ENCODE results near the gene ROBO1.

The ROBO1 gene

GRCh38 chr3:78823859-78824258, 943.9 kb downstream of the ROBO1 start:
- DNase-seq: no peak

DNA sequence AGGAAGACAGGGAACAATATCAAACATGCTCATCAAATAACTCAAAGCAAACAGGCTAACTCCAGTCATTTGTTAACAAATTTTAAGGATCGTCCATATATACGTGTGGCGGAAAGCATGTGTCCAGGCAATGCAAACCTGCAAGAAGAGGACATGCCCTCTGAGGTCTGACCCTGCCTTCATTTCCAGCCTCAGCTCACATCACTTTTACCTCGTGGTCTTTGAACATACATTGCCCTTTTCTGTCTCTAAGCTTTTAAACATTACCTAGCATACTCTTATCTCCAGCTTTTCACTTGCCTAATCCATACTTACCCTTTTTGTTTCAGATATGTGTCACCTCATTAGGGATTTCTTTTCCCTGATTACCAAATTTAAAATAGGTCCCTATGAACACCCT, 944.4 kb downstream of the ROBO1 start:
- DNase-seq: no peak

DNA sequence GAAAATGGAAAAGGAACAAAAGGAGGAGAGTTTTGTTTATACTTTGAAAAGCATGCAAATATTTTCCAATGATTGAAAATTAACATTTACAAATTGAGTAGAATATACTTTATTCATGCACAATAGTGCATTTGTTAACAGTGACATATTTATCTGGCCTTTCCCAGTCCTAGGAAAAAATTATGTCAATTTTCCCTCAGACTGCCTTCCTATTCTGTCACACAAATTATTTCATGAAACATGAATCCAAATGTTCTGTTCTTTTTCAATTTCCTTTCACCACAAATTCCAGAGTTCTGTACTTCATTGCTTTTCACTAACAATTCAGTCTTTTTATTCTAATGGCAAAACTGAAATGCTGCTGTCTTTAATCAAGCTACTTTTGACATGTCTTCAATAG, 945.1 kb downstream of the ROBO1 start:
- no peak for DNase-seq

DNA sequence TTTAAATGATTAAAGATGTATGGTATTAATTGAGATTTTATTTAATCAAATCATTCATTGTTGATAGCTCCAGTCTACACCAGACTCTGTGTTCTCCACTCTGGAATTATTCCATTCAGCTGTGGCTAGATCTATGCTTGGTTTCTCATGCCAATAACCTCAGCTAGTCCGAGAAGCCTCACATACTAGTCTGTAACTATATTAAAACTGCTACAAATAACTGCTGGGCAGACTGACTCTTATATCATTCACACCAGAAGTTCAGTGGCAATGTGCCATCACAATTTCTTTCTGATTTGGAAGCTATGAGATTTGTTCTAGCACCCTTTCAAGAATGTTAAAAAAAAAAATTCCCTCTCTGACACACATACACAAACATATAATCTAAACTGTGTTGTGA, 947.3 kb downstream of the ROBO1 start:
- DNase-seq: no peak

DNA sequence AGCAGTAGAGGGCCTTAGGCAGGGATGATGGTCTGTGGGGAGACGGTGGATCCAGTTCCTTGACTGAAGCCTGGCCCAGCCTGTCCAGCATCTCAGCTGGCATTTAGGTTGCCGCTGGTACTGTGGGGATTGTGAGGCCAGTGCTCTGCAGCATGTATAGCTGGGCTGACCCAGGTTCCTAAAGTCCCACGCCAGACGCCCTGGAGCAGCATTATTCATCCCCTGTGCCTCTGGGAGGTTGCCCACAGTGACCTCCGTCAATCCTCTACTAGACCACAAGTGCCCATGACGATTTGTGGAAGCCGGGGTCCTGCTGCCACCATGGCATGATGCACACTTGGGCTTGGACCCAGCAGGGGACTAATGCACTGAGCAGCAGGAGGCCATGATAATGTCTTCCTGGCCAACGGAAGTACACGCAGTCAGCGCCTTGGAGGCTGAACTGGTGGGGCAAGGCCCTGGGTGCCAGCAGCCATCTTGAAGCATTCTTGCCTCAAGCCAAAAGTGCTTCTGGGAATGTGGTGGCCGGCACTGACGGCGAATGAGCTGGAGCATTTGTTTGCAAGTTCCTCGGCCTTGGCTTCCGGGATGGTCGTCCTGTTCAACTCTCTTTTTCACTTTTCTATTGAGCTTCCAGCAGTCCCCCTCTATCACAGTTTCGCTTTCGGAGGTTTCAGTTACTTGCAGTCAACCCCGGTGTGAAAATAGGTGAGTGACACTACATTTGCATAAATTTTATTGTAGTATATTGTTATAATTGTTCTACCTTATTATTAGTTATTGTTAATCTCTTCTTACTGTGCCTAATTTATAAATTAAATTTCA, 949.4 kb downstream of the ROBO1 start:
- DNase-seq: no peak

DNA sequence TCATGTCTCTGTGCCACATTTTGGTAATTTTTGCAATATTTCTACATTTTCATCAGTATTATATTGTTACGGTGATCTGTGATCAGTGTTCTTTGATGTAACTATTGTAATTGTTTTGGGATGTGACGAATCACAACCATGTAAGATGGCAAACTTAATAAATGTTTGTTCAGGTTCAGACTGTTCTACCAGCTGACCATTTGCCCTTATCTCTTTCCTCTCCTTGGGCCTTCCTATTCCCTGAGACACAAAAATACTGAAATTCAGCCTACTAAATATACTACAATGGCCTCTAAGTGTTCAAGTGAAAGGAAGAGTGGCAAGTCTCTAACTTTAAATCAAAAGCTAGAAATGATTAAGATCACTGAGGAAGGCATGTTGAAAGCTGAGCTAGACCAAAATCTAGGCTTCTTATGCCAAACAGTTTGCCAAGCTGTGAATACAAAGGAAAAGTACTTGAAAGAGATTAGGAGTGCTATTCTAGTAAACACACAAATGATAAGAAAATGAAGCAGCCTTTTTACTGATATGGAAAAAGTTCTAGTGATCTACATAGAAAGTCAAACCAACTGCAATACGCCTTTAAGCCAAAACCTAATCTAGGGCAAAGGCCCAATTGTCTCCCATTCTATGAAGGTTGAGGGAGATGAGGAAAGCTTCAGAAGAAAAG, 952.8 kb downstream of the ROBO1 start:
- no peak for DNase-seq

DNA sequence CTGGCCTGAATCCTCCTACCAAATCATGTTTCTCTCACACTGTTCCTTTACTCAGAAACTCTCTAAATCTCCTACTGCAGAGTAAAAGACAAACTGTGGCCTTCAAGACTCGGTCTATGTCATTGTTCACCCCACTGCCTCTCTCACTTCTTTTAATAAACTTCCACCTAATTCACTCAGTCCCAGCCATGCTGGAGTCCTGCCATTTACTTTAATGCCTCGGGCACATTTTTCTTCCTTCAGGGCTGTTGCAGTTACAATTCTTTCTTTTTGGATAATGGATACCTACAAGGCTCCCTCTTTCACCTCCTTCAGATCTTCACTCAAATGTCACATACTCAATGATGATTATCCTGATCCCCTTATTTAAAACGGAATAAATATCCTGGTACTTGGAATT, 955.6 kb downstream of the ROBO1 start:
- DNase-seq: no peak

DNA sequence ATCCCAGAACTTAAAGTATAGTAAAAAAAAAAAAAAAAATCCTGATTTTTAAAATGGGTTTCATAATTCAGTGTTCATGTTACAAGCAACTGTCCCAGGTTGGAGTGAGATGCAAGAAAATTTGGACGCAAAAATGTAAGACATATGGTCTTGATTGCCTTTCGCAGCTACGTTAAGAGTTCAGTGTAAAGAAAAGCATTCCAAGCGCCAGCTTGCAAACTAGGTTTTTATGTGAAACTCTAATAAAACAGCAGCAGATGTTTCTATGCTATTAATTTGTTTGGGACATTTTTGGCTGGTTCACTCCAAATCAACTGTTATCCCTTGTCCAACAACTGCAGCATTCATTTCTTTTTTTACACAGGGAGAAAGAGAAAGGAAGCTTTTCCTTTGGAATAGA, 957.8 kb downstream of the ROBO1 start:
- no peak for DNase-seq

GRCh38 chr3:78804251-78805037, 963.4 kb downstream of the ROBO1 start:
- no peak for DNase-seq

DNA sequence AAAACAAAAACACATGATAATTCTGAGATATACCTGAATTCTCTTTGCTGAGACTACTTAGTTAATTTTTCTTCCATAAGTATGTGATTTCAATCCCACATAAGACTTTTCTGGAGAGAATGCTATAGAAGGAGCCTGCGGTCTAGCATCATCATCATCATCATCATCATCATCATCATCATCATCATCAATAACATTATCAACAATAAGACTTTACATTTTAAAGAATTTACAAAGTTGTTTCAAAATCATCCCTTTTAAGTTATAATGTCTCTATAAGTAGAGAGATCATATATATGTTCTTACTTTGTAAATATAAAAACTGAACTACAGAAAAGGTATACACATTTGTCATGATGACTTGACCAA, 965.3 kb downstream of the ROBO1 start:
- no peak for DNase-seq

DNA sequence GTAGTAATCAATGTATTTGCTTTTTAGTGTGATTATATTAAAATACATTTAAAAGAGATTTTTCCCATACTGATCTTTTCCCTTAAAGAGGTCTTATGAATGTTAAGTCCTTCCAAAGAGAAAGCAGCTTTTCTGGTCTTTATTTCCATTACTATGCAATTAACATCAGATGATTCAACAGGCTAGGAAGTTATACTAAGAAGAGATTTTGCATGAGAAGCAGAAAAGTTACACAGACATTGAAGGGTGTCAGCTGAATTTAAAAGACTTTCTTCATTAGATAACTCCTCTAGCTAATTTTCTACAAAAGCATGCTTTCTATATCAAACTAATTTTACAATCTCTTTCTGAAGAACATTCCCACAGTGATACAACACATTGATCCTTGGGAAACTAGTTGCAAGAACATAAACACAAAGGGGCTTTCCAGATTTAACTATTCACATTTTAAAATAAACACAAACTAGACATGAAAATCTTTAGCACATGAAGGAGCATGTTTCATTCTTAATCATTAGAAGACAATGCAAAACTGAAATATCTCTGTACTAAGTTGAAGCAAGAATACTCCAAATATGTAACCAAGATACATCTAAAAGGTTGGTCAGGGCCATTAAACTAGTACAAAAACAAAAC, 965.8 kb downstream of the ROBO1 start:
- no peak for DNase-seq

DNA sequence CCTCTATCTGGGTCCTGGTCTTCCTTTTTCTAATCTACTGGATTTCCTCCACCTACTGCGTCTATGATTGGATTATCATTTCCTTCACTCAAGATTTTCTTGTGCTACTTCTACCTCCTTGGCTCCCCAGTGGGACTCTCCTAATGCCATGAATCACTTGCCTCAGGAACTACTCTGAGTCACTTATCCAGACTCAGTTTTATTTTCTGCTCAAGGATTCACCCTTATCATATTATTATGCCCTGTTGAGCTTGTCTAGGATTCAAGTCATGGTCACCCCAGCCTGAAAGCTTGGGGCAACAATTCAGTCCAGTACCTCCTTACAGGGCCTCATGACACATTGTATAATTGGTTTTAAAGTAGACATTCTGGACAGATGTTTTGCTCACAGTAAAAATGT, 968.1 kb downstream of the ROBO1 start:
- no peak for DNase-seq

GRCh38 chr3:78798266-78798832, 969.4 kb downstream of the ROBO1 start:
- DNase-seq: no peak

DNA sequence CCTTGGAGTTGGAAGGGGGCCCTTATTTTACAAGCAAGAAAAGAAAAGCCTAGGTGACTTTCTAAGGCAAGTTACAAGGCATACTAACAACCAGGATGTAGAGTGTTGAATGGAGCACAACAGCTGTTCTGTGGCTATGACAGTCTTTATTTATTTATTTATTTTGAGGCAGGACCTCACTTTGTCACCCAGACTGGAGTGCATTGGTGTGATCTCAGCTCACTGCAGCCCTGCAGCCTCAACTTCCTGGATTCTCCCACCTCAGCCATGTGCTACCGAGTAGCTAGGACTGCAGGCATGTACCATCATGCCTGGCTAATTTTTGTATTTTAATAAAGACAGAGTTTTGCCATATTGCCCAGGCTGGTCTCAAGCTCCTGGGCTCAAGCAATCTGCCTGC, 973.4 kb downstream of the ROBO1 start:
- no peak for DNase-seq

DNA sequence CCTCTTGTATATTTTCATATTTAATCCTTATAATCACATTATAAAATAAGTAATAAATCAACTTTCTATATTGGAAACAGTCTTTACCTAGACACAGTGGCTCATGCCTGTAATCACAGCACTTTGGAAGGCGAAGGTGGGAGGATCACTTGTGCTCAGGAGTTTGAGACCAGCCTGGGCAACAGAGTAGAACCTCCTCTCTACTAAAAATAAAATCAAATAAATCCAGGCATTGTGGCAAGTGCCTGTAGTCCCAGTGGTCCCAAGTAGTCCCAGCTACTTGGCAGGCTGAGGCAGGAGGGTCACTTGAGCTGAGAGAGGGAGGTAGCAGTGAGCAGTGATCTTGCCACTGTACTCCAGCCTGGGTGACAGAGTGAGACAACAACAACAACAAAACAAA, 975.1 kb downstream of the ROBO1 start:
- no peak for DNase-seq

- DNase-seq: no peak
Observed at GRCh38 chr3:78792212-78792611, 975.6 kb downstream of the ROBO1 start.

DNA sequence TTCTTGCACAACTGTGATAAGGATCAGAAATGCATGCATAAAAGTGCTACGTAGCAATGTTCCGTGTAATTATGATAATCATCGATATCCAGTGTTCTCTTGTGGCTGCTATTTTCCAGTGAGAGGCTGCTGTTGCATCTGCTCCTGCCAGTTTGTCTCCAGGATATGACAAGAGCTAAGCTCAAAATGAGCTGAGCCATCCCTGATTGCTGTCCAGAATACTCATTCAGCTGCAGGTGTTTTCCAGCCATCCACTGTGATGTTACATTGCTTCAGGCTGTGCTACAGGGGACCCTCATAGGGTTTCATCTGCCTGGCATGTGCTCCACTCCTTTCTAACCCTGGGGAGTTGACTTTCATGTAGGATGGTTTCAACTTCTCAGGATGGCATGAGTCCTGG, 976.0 kb downstream of the ROBO1 start:
- DNase-seq: no peak

DNA sequence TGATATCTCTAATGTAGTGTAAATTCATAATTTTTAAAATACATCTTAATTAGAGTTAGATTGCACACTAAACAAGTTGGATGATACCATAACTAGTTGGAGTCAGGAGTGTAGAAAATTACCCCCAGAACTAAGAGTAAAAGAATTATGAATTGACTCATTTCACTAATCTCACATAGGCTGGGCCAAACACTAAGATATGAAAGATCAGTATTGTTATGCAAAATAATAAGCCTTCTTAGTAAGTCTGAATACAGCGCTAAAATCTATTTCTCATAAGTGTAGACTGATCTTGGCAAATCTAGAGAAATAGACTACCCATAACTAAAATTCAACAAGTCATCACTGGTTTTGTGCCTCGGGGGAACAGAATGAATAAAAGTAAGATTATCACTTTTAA, 979.0 kb downstream of the ROBO1 start:
- DNase-seq: no peak

DNA sequence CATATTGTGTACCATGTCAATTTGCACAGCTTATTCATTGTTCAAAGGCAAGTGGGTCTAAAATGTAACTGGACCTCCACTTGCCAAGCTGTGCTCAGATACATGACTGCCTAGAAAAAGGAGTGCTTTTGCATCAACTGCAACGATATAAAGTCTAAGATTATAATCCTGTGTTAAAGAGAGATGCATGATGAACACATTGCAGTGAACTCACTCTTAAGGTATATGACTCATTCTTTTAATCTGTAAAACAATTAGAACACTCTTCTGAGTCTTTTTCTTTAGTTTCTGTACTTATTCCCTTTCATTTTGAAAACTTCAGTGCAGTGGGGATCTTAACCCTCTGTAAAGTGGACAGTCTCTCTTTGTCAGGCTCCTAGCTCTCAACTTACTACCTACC, 982.8 kb downstream of the ROBO1 start:
- DNase-seq: no peak

DNA sequence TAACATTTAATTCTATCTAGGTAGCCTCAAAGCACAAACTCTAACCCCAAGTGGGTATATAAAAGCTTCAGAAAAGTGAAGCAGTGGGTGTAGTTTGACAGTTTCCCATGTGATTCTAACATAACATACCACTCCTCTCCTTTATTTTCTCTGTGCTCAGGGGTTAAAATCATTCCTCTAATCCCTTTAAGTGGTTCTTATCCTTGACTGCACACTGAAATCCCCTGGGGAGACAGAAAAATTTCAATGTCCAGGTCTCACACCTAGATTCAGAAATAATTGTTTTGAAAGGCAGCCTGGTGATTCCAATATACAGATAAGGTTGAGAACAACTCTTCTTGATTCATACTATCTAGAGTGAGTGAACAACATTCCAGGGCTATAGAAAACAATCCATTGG, 986.4 kb downstream of the ROBO1 start:
- no peak for DNase-seq

GRCh38 chr3:78765671-78766485, 1001.9 kb downstream of the ROBO1 start:
- no peak for DNase-seq

- no peak for DNase-seq
Observed at GRCh38 chr3:78764634-78765033, 1003.2 kb downstream of the ROBO1 start.
